ENCODE results near the gene KIF13A.
"Not testable (repeated sequence)": the region's sequence is repeated elsewhere in the genome, so short reads cannot be mapped to it uniquely, and the experiment has no call there.

Gene KIF13A

GRCh38 chr6:17869010-17869752, 118.3 kb downstream of the KIF13A start:
- no peak for DNase-seq

- no peak for DNase-seq
Observed at GRCh38 chr6:17867880-17868279, 119.6 kb downstream of the KIF13A start.

- DNase-seq, result no peak
Observed at GRCh38 chr6:17866876-17867444, 120.5 kb downstream of the KIF13A start.

GRCh38 chr6:17865798-17866725, 121.4 kb downstream of the KIF13A start:
- no peak for DNase-seq

GRCh38 chr6:17865243-17865642, 122.2 kb downstream of the KIF13A start:
- DNase-seq, result peak; percentile 29

- no peak for DNase-seq
Observed at GRCh38 chr6:17863901-17864754, 123.3 kb downstream of the KIF13A start.

GRCh38 chr6:17861361-17861760, 126.1 kb downstream of the KIF13A start:
- no peak for DNase-seq

GRCh38 chr6:17859846-17860245, 127.6 kb downstream of the KIF13A start:
- no peak for DNase-seq

GRCh38 chr6:17858584-17858983, 128.9 kb downstream of the KIF13A start:
- DNase-seq, result no peak

- DNase-seq, result not testable (repeated sequence)
Observed at GRCh38 chr6:17857188-17857587, 130.2 kb downstream of the KIF13A start.

- no peak for DNase-seq
Observed at GRCh38 chr6:17856306-17856705, 131.1 kb downstream of the KIF13A start.

GRCh38 chr6:17855381-17855780, 132.1 kb downstream of the KIF13A start:
- no peak for DNase-seq

GRCh38 chr6:17853533-17853932, 133.9 kb downstream of the KIF13A start:
- DNase-seq, result no peak

GRCh38 chr6:17851720-17852161, 135.7 kb downstream of the KIF13A start:
- no peak for DNase-seq

- DNase-seq, result no peak
Observed at GRCh38 chr6:17851001-17851719, 136.3 kb downstream of the KIF13A start.

GRCh38 chr6:17850281-17850680, 137.2 kb downstream of the KIF13A start:
- no peak for DNase-seq

- DNase-seq, result no peak
Observed at GRCh38 chr6:17847203-17847760, 140.2 kb downstream of the KIF13A start.

GRCh38 chr6:17846762-17847161, 140.7 kb downstream of the KIF13A start:
- DNase-seq, result no peak

- DNase-seq, result no peak
Observed at GRCh38 chr6:17845598-17845997, 141.8 kb downstream of the KIF13A start.

GRCh38 chr6:17844967-17845366, 142.5 kb downstream of the KIF13A start:
- not testable (repeated sequence) for DNase-seq

Measured in NCI-H510A treated with DMSO at 0.1 percent for 48 hours (cell line).